GM08714 (cell line): ENCODE results near the gene PADI6.

Experiments used
- H3K4me3 ChIP-seq: fragments of 200-500 bp; sonication (Bioruptor generic); 2 replicates; pipeline ENCODE4 v1.5.1; 2014; ENCODE audit warnings: mild to moderate bottlenecking, low read length, inconsistent platforms
- ZNF274 ChIP-seq: IDR thresholded peaks from 2 replicates; pipeline ENCODE4 v1.6.1; 2012; ENCODE audit warnings: mild to moderate bottlenecking, low read depth, low read length

PADI6 gene

GRCh38 chr1:17427696-17428660 is 56.0 kb downstream of the PADI6 start:
- TF ChIP-seq ZNF274, result no peak
- no peak overlapping the region for H3K4me3 ChIP-seq

- no peak overlapping the region for H3K4me3 ChIP-seq
- TF ChIP-seq ZNF274, result no peak
Observed at GRCh38 chr1:17429183-17429582, 57.2 kb downstream of the PADI6 start.

- H3K4me3 ChIP-seq, result no peak overlapping the region
- TF ChIP-seq ZNF274, result no peak
Observed at GRCh38 chr1:17432412-17432811, 60.4 kb downstream of the PADI6 start.

GRCh38 chr1:17433261-17433660 is 61.3 kb downstream of the PADI6 start:
- TF ChIP-seq ZNF274, result no peak
- no peak overlapping the region for H3K4me3 ChIP-seq

GRCh38 chr1:17434016-17434415 is 62.0 kb downstream of the PADI6 start:
- no peak for TF ChIP-seq ZNF274
- no peak overlapping the region for H3K4me3 ChIP-seq

GRCh38 chr1:17434601-17435000 is 62.6 kb downstream of the PADI6 start:
- TF ChIP-seq ZNF274, result no peak
- no peak overlapping the region for H3K4me3 ChIP-seq

GRCh38 chr1:17436380-17437174 is 64.6 kb downstream of the PADI6 start:
- H3K4me3 ChIP-seq, result peak overlapping the region; percentile 97
- no peak for TF ChIP-seq ZNF274

- no peak for TF ChIP-seq ZNF274
- H3K4me3 ChIP-seq, result peak overlapping the region; percentile 97
Observed at GRCh38 chr1:17437260-17437579, 65.2 kb downstream of the PADI6 start.

- no peak for TF ChIP-seq ZNF274
- H3K4me3 ChIP-seq, result peak overlapping the region; percentile 97
Observed at GRCh38 chr1:17437580-17438317, 65.8 kb downstream of the PADI6 start.

- TF ChIP-seq ZNF274, result no peak
Observed at GRCh38 chr1:17438318-17439249, 66.6 kb downstream of the PADI6 start.

GRCh38 chr1:17439250-17440073 is 67.5 kb downstream of the PADI6 start, which contains the start of gene RCC2:
Gene RCC2, minus strand, starts transcription at chr1:17439677. Its CDS starts 1,163 bp downstream, at chr1:17438514.
- H3K4me3 ChIP-seq, result peak within 1 kb of the TSS; percentile 97
- no peak for TF ChIP-seq ZNF274

More at GRCh38 chr1:17438318-17439249, 66.6 kb downstream of the PADI6 start:
- peak overlapping the region; percentile 97 for H3K4me3 ChIP-seq
